HEK293T (cell line): ENCODE measurements around the gene FSTL4.

Experiments
- ARNT ChIP-seq: fragments of 450-650 bp; IDR thresholded peaks from 2 replicates; pipeline ENCODE4 v1.6.1; 2017; ENCODE audit warnings: mild to moderate bottlenecking
- BHLHE40 ChIP-seq: fragments of 450-650 bp; IDR thresholded peaks from 2 replicates; pipeline ENCODE4 v1.6.1; 2016; ENCODE audit warnings: mild to moderate bottlenecking, moderate library complexity, borderline replicate concordance
- FOXK2 ChIP-seq: fragments of 450-650 bp; IDR thresholded peaks from 2 replicates; pipeline ENCODE4 v1.6.1; 2016; ENCODE audit warnings: mild to moderate bottlenecking
- FOXM1 ChIP-seq: fragments of 450-650 bp; IDR thresholded peaks from 2 replicates; pipeline ENCODE4 v1.6.1; 2017; ENCODE audit warnings: mild to moderate bottlenecking, borderline replicate concordance
- HDGF ChIP-seq: fragments of 450-650 bp; IDR thresholded peaks from 2 replicates; pipeline ENCODE4 v1.6.1; 2017; ENCODE audit warnings: antibody characterized with exemption, borderline replicate concordance
- SP1 ChIP-seq: fragments of 450-650 bp; IDR thresholded peaks from 2 replicates; pipeline ENCODE4 v1.6.1; 2017

DNA sequence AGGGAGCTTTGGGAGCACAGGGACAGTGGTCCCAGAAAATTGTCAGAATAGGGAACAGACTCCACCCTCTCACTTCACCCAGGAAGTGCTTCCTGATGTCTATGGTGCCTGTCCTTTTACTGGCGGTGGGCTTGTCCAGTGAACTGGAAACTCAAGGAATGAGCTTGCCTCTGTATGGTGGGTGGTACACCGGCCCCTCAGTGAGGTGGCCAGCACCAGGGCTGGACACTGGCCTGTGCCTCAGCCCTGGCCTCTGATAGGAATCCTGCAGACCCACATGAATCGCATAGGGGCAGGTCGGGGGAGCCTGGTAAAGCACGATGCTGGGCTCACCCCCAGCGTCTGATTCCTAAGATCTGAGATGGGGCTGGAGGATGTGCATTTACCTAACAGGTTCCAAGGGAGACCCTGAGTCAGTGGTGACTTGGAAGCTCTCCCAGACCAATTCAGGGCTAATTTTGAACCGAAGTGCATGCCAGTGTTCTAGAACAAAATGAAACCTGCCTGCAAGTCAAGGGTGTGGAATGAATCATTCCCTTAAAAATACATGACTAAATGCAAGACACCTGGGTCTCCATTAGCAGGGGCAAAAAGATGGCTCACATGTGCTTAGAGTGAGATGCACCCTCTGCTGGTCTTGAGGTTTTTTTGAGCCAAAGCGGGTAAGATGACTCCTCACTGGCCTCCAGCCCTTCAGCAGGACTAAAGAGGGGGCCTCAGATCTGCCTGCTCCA lies 382.2 kb downstream of the FSTL4 start:
- TF ChIP-seq ARNT = no peak
- TF ChIP-seq FOXM1 = no peak
- TF ChIP-seq BHLHE40 = no peak
- no peak for TF ChIP-seq FOXK2
- TF ChIP-seq SP1 = no peak
- no peak for TF ChIP-seq HDGF
